Stimulated activated CD4-positive, alpha-beta T cell treated with anti-CD3 and anti-CD28 coated beads, Interleukin-15, amount 100 ng/mL, for 1 hour (primary cell): ENCODE results near the gene DUSP18.
A peak's percentile ranks its signal among the peaks of the same experiment; 100 is the strongest.
"Not testable (repeated sequence)": the region's sequence is repeated elsewhere in the genome, so short reads cannot be mapped to it uniquely, and the experiment has no call there.

ENCODE experiments used
- DNase-seq, 2 donors: peaks; one replicate each; pipeline ENCODE4 v3.0.0-alpha.2; 2020; ENCODE audit warnings: low read depth in 1 of 2, low spot score in 1 of 2

Gene DUSP18

GRCh38 chr22:30640839-30641430 lies 26.7 kb downstream of the DUSP18 start:
- no peak for DNase-seq

GRCh38 chr22:30640361-30640760 lies 27.3 kb downstream of the DUSP18 start:
- DNase-seq, result no peak

- DNase-seq, result no peak
These were observed 30.0 kb downstream of the DUSP18 start for GRCh38 chr22:30637701-30638114.

GRCh38 chr22:30636226-30637077 lies 31.2 kb downstream of the DUSP18 start:
- DNase-seq, result no peak

- DNase-seq, result peak; percentile 93 to 98
These were observed 32.1 kb downstream of the DUSP18 start, which contains the start of gene SLC35E4 for GRCh38 chr22:30635273-30636225. Gene SLC35E4, plus strand, starts transcription at chr22:30635781. Its CDS starts 670 bp downstream, at chr22:30636451.

- DNase-seq, result peak; percentile 79 to 89
These were observed 33.0 kb downstream of the DUSP18 start for GRCh38 chr22:30634471-30635233.

- DNase-seq, result not testable (repeated sequence)
These were observed 36.2 kb downstream of the DUSP18 start for GRCh38 chr22:30631469-30631868.

- no peak for DNase-seq
These were observed 39.2 kb downstream of the DUSP18 start for GRCh38 chr22:30628491-30628890.

GRCh38 chr22:30627471-30627870 lies 40.2 kb downstream of the DUSP18 start:
- DNase-seq, result no peak

GRCh38 chr22:30626413-30626812 lies 41.3 kb downstream of the DUSP18 start:
- no peak for DNase-seq

GRCh38 chr22:30619909-30620308 lies 47.8 kb downstream of the DUSP18 start:
- DNase-seq, result not testable (repeated sequence)

GRCh38 chr22:30617819-30618218 lies 49.9 kb downstream of the DUSP18 start:
- DNase-seq, result no peak

GRCh38 chr22:30615543-30615954 lies 52.1 kb downstream of the DUSP18 start:
- DNase-seq, result no peak

- DNase-seq, result no peak
These were observed 52.8 kb downstream of the DUSP18 start for GRCh38 chr22:30614879-30615278.

GRCh38 chr22:30614268-30614667 lies 53.4 kb downstream of the DUSP18 start:
- no peak for DNase-seq

- no peak for DNase-seq
These were observed 54.9 kb downstream of the DUSP18 start for GRCh38 chr22:30612789-30613188.
